Uterus (tissue), 4 donors: ENCODE data around the gene NTRK3. TPM values are rescaled to one million over a fixed set of nuclear protein-coding genes. Genes with fewer than 3 reads are reported as not detected.

Source experiments
- DNase-seq, 2 donors: peaks; one replicate each; pipeline ENCODE4 v3.0.0-alpha.2; 2019 to 2020
- H3K27ac ChIP-seq, 2 donors: fragments of 200-600 bp; sonication (generic); 1 replicate in 1 of 2; 2 replicates in 1 of 2; pipeline ENCODE4 v1.5.1; 2016 to 2018
- H3K27me3 ChIP-seq, 2 donors: fragments of 200-600 bp; sonication (generic); one replicate each; pipeline ENCODE4 v1.5.1; 2018 to 2019; ENCODE audit warnings: control low read depth in 1 of 2
- H3K36me3 ChIP-seq, 2 donors: fragments of 200-600 bp; sonication (generic); one replicate each; pipeline ENCODE4 v1.5.1; 2019; ENCODE audit warnings: control low read depth in 1 of 2
- H3K4me1 ChIP-seq, 2 donors: fragments of 200-600 bp; sonication (generic); one replicate each; pipeline ENCODE4 v1.5.1; 2018 to 2019; ENCODE audit warnings: control low read depth in 1 of 2
- H3K4me3 ChIP-seq, 2 donors: fragments of 200-600 bp; sonication (generic); 1 replicate in 1 of 2; 2 replicates in 1 of 2; pipeline ENCODE4 v1.5.1; 2018 to 2019; ENCODE audit warnings: mild to moderate bottlenecking in 1 of 2
- H3K9me3 ChIP-seq, 2 donors: fragments of 200-600 bp; sonication (generic); one replicate each; pipeline ENCODE4 v1.5.1; 2019; ENCODE audit warnings: control low read depth in 1 of 2
- CTCF ChIP-seq, 4 experiments: fragments of 200-600 bp in 2 of 4; fragments of 450-650 bp in 2 of 4; sonication (generic) in 2 of 4; IDR thresholded peaks; one replicate each; pipeline ENCODE4 v1.5.1; 2016 to 2019; ENCODE audit warnings: antibody characterized with exemption in 4 of 4, mild to moderate bottlenecking in 2 of 4, moderate library complexity in 1 of 4
- POLR2A ChIP-seq, 2 donors: fragments of 450-650 bp; IDR thresholded peaks; one replicate each; pipeline ENCODE4 v1.6.1; 2016; ENCODE audit warnings: antibody characterized with exemption in 2 of 2, mild to moderate bottlenecking in 1 of 2, moderate library complexity in 1 of 2
- intact Hi-C: fragments of 100-400 bp; cut with DNase I; formaldehyde crosslinking; loops from one replicate; pipeline ENCODE4 v1.15.1; 2023; ENCODE audit warnings: low total_unique reads
- total RNA-seq, 4 donors: library from RNA; depleted of rRNA in 3 of 4; stranded (reverse); fragments of >200 nt in 3 of 4; gene quantifications; one replicate each; pipeline versions ENCODE4 v1.1.0 to v1.2.4, GENCODE V29; 2014 to 2023
- donor health status: DM: yes; HTN: yes; CAD: no.

The NTRK3 gene
- total RNA-seq, 4 donors from 2014 or later = 6.9 to 47.0 (median 32.5) TPM

GRCh38 chr15:88300089-88300488 lies 43.5 kb upstream of the NTRK3 start:
- Histone ChIP-seq H3K9me3 (no peaks in the 10 kb centered on the region), H3K36me3 (no peaks in the 10 kb centered on the region), H3K27ac (no peak overlapping the region), H3K27me3 (no peaks in the 10 kb centered on the region), H3K4me3 (no peak overlapping the region), H3K4me1 (no peaks in the 10 kb centered on the region)
- TF ChIP-seq CTCF (IDR thresholded peaks at IDR 0.05) (no peak), POLR2A (IDR thresholded peaks at IDR 0.05) (no peak)
- intact Hi-C loops = no loop called here
- no peak for DNase-seq

GRCh38 chr15:88299497-88299896 lies 43.0 kb upstream of the NTRK3 start:
- Histone ChIP-seq H3K27me3 (no peaks in the 10 kb centered on the region), H3K4me3 (no peak overlapping the region), H3K27ac (no peak overlapping the region), H3K4me1 (no peaks in the 10 kb centered on the region), H3K36me3 (no peaks in the 10 kb centered on the region), H3K9me3 (no peaks in the 10 kb centered on the region)
- intact Hi-C loops = no loop called here
- no peak for DNase-seq
- no peak for TF ChIP-seq CTCF (IDR thresholded peaks at IDR 0.05)
- TF ChIP-seq POLR2A (IDR thresholded peaks at IDR 0.05) = no peak

- TF ChIP-seq POLR2A (IDR thresholded peaks at IDR 0.05) = no peak
- no peak for TF ChIP-seq CTCF (IDR thresholded peaks at IDR 0.05)
- Histone ChIP-seq H3K27me3 (no peaks in the 10 kb centered on the region), H3K4me1 (no peaks in the 10 kb centered on the region)
These were observed 32.1 kb upstream of the NTRK3 start for GRCh38 chr15:88288661-88289060.

GRCh38 chr15:88288206-88288605 lies 31.7 kb upstream of the NTRK3 start:
- no peaks in the 10 kb centered on the region for H3K27me3 ChIP-seq

More at GRCh38 chr15:88288661-88289060, 32.1 kb upstream of the NTRK3 start:
- H3K9me3 ChIP-seq = no peaks in the 10 kb centered on the region
- no peak overlapping the region for H3K27ac ChIP-seq
- intact Hi-C loops = no loop called here
- no peaks in the 10 kb centered on the region for H3K36me3 ChIP-seq
- DNase-seq = no peak
- H3K4me3 ChIP-seq = no peak overlapping the region

More at GRCh38 chr15:88288206-88288605, 31.7 kb upstream of the NTRK3 start:
- Histone ChIP-seq H3K4me3 (no peak overlapping the region), H3K4me1 (no peaks in the 10 kb centered on the region), H3K9me3 (no peaks in the 10 kb centered on the region), H3K36me3 (no peaks in the 10 kb centered on the region), H3K27ac (no peak overlapping the region)
- DNase-seq = no peak
- no peak for TF ChIP-seq POLR2A (IDR thresholded peaks at IDR 0.05)
- TF ChIP-seq CTCF (IDR thresholded peaks at IDR 0.05) = no peak
- intact Hi-C loops = no loop called here
